Sigmoid colon (tissue), 7 donors: Measurements from ENCODE around the gene SLC2A4. TPM values are rescaled to one million over a fixed set of nuclear protein-coding genes. Genes with fewer than 3 reads are reported as not detected.

Experiments
- DNase-seq: peaks from one replicate; pipeline ENCODE4 v3.0.0-alpha.2; 2019
- H3K27ac ChIP-seq, 4 donors: fragments of 200-600 bp; sonication (generic); one replicate each; pipeline ENCODE4 v1.5.1; 2016 to 2019; ENCODE audit warnings: mild to moderate bottlenecking in 1 of 4
- H3K27me3 ChIP-seq, 3 donors: fragments of 200-600 bp; sonication (generic); one replicate each; pipeline ENCODE4 v1.5.1; 2019; ENCODE audit warnings: mild to moderate bottlenecking in 1 of 3
- H3K36me3 ChIP-seq, 4 donors: fragments of 200-600 bp; sonication (generic); one replicate each; pipeline ENCODE4 v1.5.1; 2016 to 2019
- H3K4me1 ChIP-seq, 4 donors: fragments of 200-600 bp; sonication (generic); one replicate each; pipeline ENCODE4 v1.5.1; 2017 to 2019
- H3K4me3 ChIP-seq, 4 donors: fragments of 200-600 bp; sonication (generic); one replicate each; pipeline ENCODE4 v1.5.1; 2017 to 2019; ENCODE audit warnings: mild to moderate bottlenecking in 2 of 4, moderate library complexity in 1 of 4
- H3K9me3 ChIP-seq, 4 donors: fragments of 200-600 bp in 3 of 4; sonication (generic) in 3 of 4; one replicate each; pipeline versions ENCODE4 v1.5.1 to v1.6.1; 2013 to 2019
- EP300 ChIP-seq, 4 donors: sonication (generic); formaldehyde crosslinking; IDR thresholded peaks; one replicate each; pipeline ENCODE4 v1.6.1; 2017; ENCODE audit warnings: antibody characterized with exemption in 4 of 4
- POLR2A ChIP-seq, 2 donors: fragments of 450-650 bp; IDR thresholded peaks; one replicate each; pipeline ENCODE4 v1.6.1; 2016; ENCODE audit warnings: antibody characterized with exemption in 2 of 2, mild to moderate bottlenecking in 2 of 2, moderate library complexity in 2 of 2
- POLR2AphosphoS5 ChIP-seq, 4 donors: sonication (generic); formaldehyde crosslinking; IDR thresholded peaks; one replicate each; pipeline ENCODE4 v1.6.1; 2017; ENCODE audit warnings: antibody characterized with exemption in 4 of 4
- WGBS, 2 donors: extraction: QIAGEN DNeasy Blood & Tissue Kit; methylation state at CpG; one replicate each; pipeline ENCODE4 v1.1.7; 2013; 5-methylcytosine and 5-hydroxymethylcytosine counted together
- intact Hi-C: fragments of 100-400 bp; cut with DNase I; formaldehyde crosslinking; loops from one replicate; pipeline ENCODE4 v1.15.1; 2023
- polyA plus RNA-seq, 3 donors: library from polyadenylated mRNA; stranded (reverse); fragments of 200-250 nt; gene quantifications; one replicate each; pipeline ENCODE4 v1.2.3, GENCODE V29; 2013
- total RNA-seq, 4 donors: library from RNA; depleted of rRNA; stranded (reverse); fragments of >200 nt; gene quantifications; one replicate each; pipeline ENCODE4 v1.1.0, GENCODE V29; 2016
- TF ChIP-seq, protein P1 (sequence below), 4 experiments: fragments of 450-650 bp in 3 of 4; fragments of 200-600 bp in 1 of 4; IDR thresholded peaks; one replicate each; pipeline ENCODE4 v1.5.1; 2016 to 2019; ENCODE audit warnings: antibody characterized with exemption in 4 of 4, mild to moderate bottlenecking in 3 of 4, moderate library complexity in 2 of 4
- donor health status: healthy with polysubstance abuse.
- donor health status: Bipolar disorder and iron deficiency.
- donor health status: healthy.

Gene SLC2A4
- total and polyA plus RNA-seq, 7 donors = 0.60 to 127 (median 72.9) TPM

DNA sequence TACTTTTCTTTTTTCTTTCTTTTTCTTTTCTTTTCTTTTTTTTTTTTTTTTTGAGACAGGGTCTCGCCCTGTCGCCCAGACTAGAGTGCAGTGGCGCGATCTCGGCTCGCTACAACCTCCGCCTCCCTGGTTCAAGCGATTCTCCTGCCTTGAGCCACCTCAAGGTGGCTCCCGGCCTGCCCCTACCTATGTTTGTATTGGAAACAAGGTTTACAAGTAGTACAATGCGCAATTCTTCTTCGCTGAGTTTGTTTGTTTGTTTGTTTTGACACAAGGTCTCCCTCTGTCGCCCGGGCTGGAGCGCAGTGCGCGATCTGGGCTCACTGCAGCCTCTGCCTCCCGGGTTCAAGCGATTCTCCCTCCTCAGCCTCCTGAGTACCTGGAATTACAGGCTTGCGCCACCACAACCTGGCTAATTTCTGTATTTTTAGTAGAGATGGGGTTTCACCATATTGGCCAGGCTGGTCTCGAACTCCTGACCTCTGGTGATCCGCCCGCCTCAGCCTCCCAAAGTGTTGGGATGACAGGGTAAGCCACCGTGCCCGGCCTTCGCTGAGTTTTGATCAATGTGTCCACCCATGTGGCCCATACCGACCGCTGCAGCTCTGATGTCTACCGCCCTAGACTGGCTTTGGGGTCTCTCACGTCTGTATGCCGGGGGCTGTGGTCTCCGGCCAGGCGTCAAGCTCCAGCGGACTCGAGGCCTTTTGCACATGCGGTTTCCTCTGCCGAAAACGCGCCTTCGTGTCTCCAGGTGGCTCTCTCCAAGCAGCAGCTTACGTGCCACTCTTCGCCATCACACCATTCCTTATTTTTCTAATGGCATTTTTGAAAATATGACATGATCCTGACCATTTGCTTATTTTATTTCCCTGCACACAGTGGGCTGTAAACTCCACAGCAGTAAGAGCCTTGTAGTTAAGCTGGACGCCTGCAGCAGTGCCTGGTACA lies 14.0 kb downstream of the SLC2A4 start:
- 52% methylated on average over 42 of the region's 42 CpGs for WGBS, 2 donors
- no peaks in the 10 kb centered on the region for H3K9me3 ChIP-seq
- no peak for DNase-seq
- TF ChIP-seq EP300 (IDR thresholded peaks at IDR 0.05) (no peak), POLR2A (IDR thresholded peaks at IDR 0.05) (no peak), POLR2AphosphoS5 (IDR thresholded peaks at IDR 0.05) (no peak)
- TF ChIP-seq, protein P1, sequence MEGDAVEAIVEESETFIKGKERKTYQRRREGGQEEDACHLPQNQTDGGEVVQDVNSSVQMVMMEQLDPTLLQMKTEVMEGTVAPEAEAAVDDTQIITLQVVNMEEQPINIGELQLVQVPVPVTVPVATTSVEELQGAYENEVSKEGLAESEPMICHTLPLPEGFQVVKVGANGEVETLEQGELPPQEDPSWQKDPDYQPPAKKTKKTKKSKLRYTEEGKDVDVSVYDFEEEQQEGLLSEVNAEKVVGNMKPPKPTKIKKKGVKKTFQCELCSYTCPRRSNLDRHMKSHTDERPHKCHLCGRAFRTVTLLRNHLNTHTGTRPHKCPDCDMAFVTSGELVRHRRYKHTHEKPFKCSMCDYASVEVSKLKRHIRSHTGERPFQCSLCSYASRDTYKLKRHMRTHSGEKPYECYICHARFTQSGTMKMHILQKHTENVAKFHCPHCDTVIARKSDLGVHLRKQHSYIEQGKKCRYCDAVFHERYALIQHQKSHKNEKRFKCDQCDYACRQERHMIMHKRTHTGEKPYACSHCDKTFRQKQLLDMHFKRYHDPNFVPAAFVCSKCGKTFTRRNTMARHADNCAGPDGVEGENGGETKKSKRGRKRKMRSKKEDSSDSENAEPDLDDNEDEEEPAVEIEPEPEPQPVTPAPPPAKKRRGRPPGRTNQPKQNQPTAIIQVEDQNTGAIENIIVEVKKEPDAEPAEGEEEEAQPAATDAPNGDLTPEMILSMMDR (IDR thresholded peaks at IDR 0.05) = no peak
- peaks cover 0 to 64% (median 59%) of the 10 kb centered on the region in 4 donors for H3K4me1 ChIP-seq
- peak overlapping the region in 2 of 4 donors; percentile 14 to 25 for H3K4me3 ChIP-seq
- peak overlapping the region; percentile 76 to 83 (median 79) for H3K27ac ChIP-seq
- H3K36me3 ChIP-seq = no peaks in the 10 kb centered on the region
- intact Hi-C loops = loop anchor here (1.0 to 2.0 kb wide), 2 partner anchors 15 to 45 kb away; partner anchors contain the start of gene CTDNEP1
- H3K27me3 ChIP-seq = peaks cover 11 to 38% (median 18%) of the 10 kb centered on the region in 3 donors

DNA sequence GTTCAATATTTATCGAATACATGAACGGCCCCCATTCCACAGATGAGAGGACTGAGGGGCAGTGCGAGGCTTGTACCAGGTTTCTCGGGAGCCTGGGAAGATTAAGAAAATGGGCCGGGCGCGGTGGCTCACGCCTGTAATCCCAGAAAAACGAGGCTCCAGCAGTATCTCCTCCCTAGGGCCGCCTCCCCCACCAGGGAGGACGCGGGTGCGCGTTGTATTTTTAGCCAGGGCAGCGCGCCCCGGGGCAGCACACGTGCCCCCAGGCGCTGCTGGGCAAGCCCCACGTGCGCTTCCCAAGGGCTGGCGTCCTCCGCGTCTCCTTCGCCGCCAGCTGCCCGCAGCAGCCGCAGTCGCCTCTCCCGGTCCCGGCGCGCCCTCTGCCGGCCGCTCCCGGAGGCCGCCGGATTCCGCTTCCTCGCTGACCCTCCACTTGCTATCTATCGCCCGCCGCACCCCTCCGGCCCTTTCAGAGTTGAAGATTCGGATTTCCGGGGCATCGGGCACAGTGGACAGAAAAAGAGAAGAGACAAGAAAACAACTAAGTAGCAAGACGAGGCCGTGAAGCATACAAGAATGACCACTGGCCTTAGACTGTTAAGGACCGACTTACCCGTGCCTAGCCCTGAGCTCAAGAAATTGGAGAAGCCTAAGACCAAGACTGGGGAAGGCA lies 14.8 kb downstream of the SLC2A4 start:
- H3K27ac ChIP-seq = peak overlapping the region; percentile 76 to 83 (median 79)
- peak; percentile 94 for DNase-seq
- H3K9me3 ChIP-seq = no peaks in the 10 kb centered on the region
- intact Hi-C loops = loop anchor here (1.0 to 2.0 kb wide), 2 partner anchors 16 to 46 kb away; partner anchors contain the start of gene CTDNEP1
- peak overlapping the region in 2 of 4 donors; percentile 14 to 25 for H3K4me3 ChIP-seq
- H3K4me1 ChIP-seq = peaks cover 0 to 55% (median 54%) of the 10 kb centered on the region in 4 donors
- H3K36me3 ChIP-seq = no peaks in the 10 kb centered on the region
- H3K27me3 ChIP-seq = peaks cover 11 to 37% (median 18%) of the 10 kb centered on the region in 3 donors
- TF ChIP-seq POLR2AphosphoS5 (IDR thresholded peaks at IDR 0.05) (peak; percentile 42 to 87 (median 59)), EP300 (IDR thresholded peaks at IDR 0.05) (peak in 2 of 4 donors; percentile 78 to 92), POLR2A (IDR thresholded peaks at IDR 0.05) (no peak)
- TF ChIP-seq, protein P1 (IDR thresholded peaks at IDR 0.05) = peak; percentile 93 to 96 (median 94)
- 5 to 6% methylated on average over 51 of the region's 51 CpGs for WGBS, 2 donors

DNA sequence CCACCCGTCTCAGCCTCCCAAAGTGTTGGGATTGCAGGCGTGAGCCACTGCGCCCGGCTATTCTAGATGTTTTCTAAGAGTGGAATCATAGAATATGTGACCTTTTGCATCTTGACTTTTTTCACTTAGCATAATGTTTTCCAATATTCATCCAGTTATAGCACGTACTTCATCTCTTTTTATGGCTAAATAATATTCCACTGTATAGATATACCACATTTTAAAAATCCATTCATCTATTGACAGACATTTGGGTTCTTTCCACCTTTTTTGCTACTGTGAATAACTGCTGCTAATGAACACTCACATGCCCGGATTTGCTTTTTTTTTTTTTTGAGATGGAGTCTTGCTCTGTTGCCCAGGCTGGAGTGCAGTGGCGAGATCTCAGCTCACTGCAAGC lies 22.7 kb downstream of the SLC2A4 start:
- no peaks in the 10 kb centered on the region for H3K27me3 ChIP-seq
- no peak overlapping the region for H3K27ac ChIP-seq
- no peak overlapping the region for H3K4me3 ChIP-seq
- intact Hi-C loops = loop anchor here (5.0 kb wide), 1 partner anchor 42 kb away; the partner anchor contains the start of gene CLDN7
- TF ChIP-seq EP300 (IDR thresholded peaks at IDR 0.05) (no peak), POLR2A (IDR thresholded peaks at IDR 0.05) (no peak), POLR2AphosphoS5 (IDR thresholded peaks at IDR 0.05) (no peak)
- TF ChIP-seq, protein P1 (IDR thresholded peaks at IDR 0.05) = no peak
- DNase-seq = no peak
- H3K4me1 ChIP-seq = peaks cover 0 to 18% (median 9%) of the 10 kb centered on the region in 4 donors
- no peaks in the 10 kb centered on the region for H3K9me3 ChIP-seq
- 97% methylated on average over 7 of the region's 7 CpGs for WGBS, 2 donors
- no peaks in the 10 kb centered on the region for H3K36me3 ChIP-seq

DNA sequence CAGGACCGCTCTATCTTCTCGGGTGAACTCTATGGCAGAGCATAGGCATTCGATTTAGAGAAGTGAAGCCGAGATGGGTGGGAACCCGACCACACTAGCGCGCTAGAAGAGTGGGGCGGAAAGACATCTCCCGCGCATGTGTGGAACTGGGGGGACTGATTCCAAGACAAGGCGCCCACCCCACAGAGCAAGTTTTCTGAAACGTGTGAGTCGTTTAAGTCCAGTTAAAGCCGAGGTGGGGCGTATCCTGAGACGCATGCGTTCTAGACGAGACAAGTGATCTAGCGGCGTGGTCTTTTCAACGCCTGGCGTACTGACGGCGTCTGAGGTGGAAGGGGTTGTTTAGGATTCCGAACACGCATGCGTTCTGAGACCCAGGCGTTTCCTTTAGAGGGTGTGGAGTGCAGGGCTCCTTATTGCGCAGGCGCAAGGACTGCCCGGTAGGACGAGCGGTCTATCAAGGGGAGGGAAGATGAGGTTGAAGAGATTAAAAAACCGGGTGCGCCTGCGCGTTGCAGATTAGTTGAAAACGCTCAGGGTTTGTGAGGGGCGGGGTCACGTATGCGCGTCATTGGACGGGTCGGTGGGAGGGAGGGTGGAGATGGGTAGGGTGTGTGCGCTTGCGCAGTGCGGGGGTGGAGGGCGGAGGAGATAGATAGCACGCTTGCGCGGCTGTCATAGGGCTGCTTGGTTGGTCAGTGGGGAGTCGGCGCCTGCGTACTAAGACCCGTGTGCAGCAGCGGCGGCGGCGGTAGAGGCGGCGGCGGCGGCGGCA lies 25.6 kb downstream of the SLC2A4 start, which contains the start of gene EIF5A:
Gene EIF5A, plus strand, starts transcription at position 718 of the 775 bp plus-strand sequence. CDS start 2,008 bp downstream, outside the sequence.
- Histone ChIP-seq H3K36me3 (peaks cover 20 to 28% (median 22%) of the 10 kb centered on the region in 4 donors), H3K9me3 (no peaks in the 10 kb centered on the region), H3K4me3 (peak within 1 kb of the TSS; percentile 66 to 100 (median 96)), H3K4me1 (peaks cover 0 to 33% (median 27%) of the 10 kb centered on the region in 4 donors), H3K27ac (peak within 1 kb of the TSS; percentile 99 to 100 (median 100)), H3K27me3 (no peaks in the 10 kb centered on the region)
- TF ChIP-seq, protein P1 (IDR thresholded peaks at IDR 0.05) = no peak
- TF ChIP-seq POLR2A (IDR thresholded peaks at IDR 0.05) (peak; percentile 86 to 94), POLR2AphosphoS5 (IDR thresholded peaks at IDR 0.05) (peak; percentile 93 to 96 (median 95)), EP300 (IDR thresholded peaks at IDR 0.05) (peak in 1 of 4 donors; percentile 48)
- 0% methylated on average over 64 of the region's 64 CpGs for WGBS, 2 donors
- DNase-seq = peak; percentile 100
- intact Hi-C loops = loop anchor here (1.0 to 5.0 kb wide), 4 partner anchors 22 to 265 kb away; partner anchors contain the start of genes GABARAP, NEURL4, POLR2A and SLC35G6
